Measurements from ENCODE around the gene FLOT1.

DNA sequence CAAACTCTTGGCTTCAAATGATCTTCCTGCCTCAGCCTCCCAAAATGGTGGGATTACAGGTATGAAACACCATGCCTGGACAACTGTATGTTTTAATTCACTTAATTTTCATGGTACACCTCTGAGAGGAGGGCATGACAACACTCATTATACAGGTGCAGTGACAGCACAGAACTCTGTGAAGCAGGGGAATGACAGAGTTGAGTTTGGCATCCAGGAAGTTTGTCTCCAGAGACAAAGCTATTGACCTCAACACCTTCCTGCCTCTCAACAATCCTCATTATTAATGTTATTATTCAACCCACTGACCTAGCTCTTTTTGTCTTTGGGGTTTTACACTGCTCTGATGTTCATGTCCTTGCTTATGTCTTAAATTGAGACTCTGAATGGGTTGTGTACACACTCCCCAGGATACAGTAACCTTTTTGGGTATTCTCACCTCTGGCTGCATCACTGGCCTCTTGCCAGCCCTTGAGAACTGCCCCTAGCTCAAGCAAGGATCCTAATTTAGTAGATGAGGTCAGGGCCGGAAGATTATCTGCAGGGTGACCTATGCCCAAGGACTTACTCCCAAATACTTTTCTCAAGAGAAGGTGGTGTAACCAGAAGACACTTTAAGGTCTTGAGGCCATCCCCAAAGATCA is 14.9 kb upstream of the FLOT1 start:
- TF ChIP-seq POLR2A (IDR thresholded peaks at IDR 0.05) = no peak
- TF ChIP-seq, protein P1, sequence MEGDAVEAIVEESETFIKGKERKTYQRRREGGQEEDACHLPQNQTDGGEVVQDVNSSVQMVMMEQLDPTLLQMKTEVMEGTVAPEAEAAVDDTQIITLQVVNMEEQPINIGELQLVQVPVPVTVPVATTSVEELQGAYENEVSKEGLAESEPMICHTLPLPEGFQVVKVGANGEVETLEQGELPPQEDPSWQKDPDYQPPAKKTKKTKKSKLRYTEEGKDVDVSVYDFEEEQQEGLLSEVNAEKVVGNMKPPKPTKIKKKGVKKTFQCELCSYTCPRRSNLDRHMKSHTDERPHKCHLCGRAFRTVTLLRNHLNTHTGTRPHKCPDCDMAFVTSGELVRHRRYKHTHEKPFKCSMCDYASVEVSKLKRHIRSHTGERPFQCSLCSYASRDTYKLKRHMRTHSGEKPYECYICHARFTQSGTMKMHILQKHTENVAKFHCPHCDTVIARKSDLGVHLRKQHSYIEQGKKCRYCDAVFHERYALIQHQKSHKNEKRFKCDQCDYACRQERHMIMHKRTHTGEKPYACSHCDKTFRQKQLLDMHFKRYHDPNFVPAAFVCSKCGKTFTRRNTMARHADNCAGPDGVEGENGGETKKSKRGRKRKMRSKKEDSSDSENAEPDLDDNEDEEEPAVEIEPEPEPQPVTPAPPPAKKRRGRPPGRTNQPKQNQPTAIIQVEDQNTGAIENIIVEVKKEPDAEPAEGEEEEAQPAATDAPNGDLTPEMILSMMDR (IDR thresholded peaks at IDR 0.05) = no peak

Measured in esophagus squamous epithelium (tissue), 4 donors.